K562 (cell line): Measurements from ENCODE around the gene FAM50A. TPM values are rescaled to one million over a fixed set of nuclear protein-coding genes. Genes with fewer than 3 reads are reported as not detected.

Source experiments
- CREB1 ChIP-seq, 2 experiments: sonication (generic) in 1 of 2; formaldehyde crosslinking in 1 of 2; IDR thresholded peaks; 2 replicates each; pipeline versions ENCODE4 v1.6.1 to v1.8.0; 2012 to 2022; ENCODE audit warnings: inconsistent platforms in 1 of 2, mild to moderate bottlenecking in 1 of 2, missing genetic modification reagents in 1 of 2, moderate library complexity in 1 of 2
- EWSR1 ChIP-seq: fragments of 450-650 bp; IDR thresholded peaks from 2 replicates; pipeline ENCODE4 v1.6.1; 2018; ENCODE audit warnings: borderline replicate concordance, mild to moderate bottlenecking, low read depth, moderate library complexity; ENCODE audit not compliant: partially characterized antibody
- FOXJ3 ChIP-seq: sonication (generic); formaldehyde crosslinking; IDR thresholded peaks from 2 replicates; pipeline ENCODE4 v1.4.0; 2020; ENCODE audit warnings: mild to moderate bottlenecking, missing genetic modification reagents
- ILF3 ChIP-seq: fragments of 450-650 bp; IDR thresholded peaks from 2 replicates; pipeline ENCODE4 v1.6.1; 2018; ENCODE audit warnings: antibody characterized with exemption, mild to moderate bottlenecking, moderate library complexity, borderline replicate concordance
- MTF1 ChIP-seq: fragments of 250-450 bp; sonication (Bioruptor Pico); IDR thresholded peaks from 2 replicates; pipeline ENCODE4 v1.9.0; 2021; ENCODE audit warnings: moderate library complexity, mild to moderate bottlenecking, inconsistent platforms, borderline replicate concordance
- NFIC ChIP-seq: fragments of 450-650 bp; IDR thresholded peaks from 2 replicates; pipeline ENCODE4 v1.6.1; 2017; ENCODE audit warnings: mild to moderate bottlenecking, inconsistent platforms
- PTTG1 ChIP-seq: fragments of 450-650 bp; IDR thresholded peaks from 2 replicates; pipeline ENCODE4 v1.6.1; 2016; ENCODE audit warnings: low read depth, mild to moderate bottlenecking, missing genetic modification characterization, missing compliant biosample characterization
- ZNF57 ChIP-seq: fragments of 450-650 bp; formaldehyde crosslinking; IDR thresholded peaks from 2 replicates; pipeline ENCODE4 v1.4.0; 2020; ENCODE audit warnings: mild to moderate bottlenecking, moderate library complexity
- polyA plus RNA-seq, 8 experiments: library from polyadenylated mRNA; depleted of rRNA in 4 of 8; stranded (reverse) in 5 of 8; unstranded in 3 of 8; fragments of >200 nt; fragmentation: Nextera tagmentation in 2 of 8; fragmentation: Illumina TruSeq in 1 of 8; extraction: Ambion mirVana in 2 of 8; extraction: Trizol in 1 of 8; gene quantifications; 2 replicates each; pipeline versions ENCODE4 v1.2.1 to v1.2.3, GENCODE V29; 2011 to 2014; ENCODE audit warnings: inconsistent platforms in 1 of 8, missing spikeins in 1 of 8
- total RNA-seq, 7 experiments: library from RNA; depleted of rRNA in 6 of 7; stranded (reverse); fragments of >200 nt in 6 of 7; fragmentation: Illumina TruSeq in 2 of 7; extraction: Trizol in 2 of 7; gene quantifications; 2 replicates each; pipeline versions ENCODE4 v1.2.1 to v1.2.3, GENCODE V29; 2011 to 2021; ENCODE audit warnings: low replicate concordance in 1 of 7
- TF ChIP-seq, protein P1 (sequence below): fragments of 250-450 bp; sonication (Bioruptor Pico); IDR thresholded peaks from 2 replicates; pipeline ENCODE4 v1.4.0; 2020
- TF ChIP-seq, protein P2 (sequence below): sonication (generic); formaldehyde crosslinking; IDR thresholded peaks from 2 replicates; pipeline ENCODE4 v1.5.0; 2020; ENCODE audit warnings: missing genetic modification reagents
- TF ChIP-seq, protein P3 (sequence below): sonication (generic); formaldehyde crosslinking; IDR thresholded peaks from 2 replicates; pipeline ENCODE4 v1.8.0; 2023; ENCODE audit warnings: mild to moderate bottlenecking, missing genetic modification reagents

Gene FAM50A
- total and polyA plus RNA-seq, 9 of the 15 experiments (the other 6 are each of a cell fraction or from before 2014, with no cell fraction given), result 4.4 to 114 (median 67.3) TPM

DNA sequence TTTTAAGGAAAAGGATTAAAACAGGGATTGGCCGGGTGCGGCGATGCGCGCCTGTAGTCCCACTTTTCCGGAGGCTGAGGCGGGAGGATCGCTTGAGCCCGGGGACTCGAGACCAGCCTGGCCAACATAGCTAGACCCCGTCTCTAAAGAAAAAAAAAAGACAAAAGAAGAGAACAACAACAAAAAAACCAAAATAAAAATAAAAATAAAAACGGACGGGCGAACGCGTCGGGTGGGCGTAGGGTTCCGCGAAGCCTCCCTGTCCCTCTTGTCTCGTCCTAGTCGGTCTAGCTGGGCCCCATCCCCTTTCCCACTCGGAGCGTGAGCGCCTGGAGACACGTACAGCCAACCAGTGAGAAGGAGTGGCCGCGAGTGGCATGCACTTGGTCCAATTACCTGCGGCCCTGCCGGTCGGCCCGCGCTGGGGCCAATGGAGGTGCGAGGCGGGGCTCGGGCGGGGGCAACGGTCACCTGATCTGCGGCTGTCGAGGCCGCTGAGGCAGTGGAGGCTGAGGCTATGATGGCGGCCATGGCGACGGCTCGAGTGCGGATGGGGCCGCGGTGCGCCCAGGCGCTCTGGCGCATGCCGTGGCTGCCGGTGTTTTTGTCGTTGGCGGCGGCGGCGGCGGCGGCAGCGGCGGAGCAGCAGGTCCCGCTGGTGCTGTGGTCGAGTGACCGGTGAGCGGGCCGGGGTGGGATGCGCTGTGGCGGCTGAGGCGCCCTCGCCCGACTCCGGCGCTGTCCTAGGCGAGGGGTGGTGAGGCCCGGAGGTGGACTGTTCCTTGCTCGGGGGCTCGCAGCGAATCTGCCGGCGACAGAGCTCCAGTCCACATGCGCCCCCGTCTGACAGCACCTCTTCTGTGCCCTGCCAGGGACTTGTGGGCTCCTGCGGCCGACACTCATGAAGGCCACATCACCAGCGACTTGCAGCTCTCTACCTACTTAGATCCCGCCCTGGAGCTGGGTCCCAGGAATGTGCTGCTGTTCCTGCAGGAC lies 15.5 kb upstream of the FAM50A start, which contains the start of gene ATP6AP1 (continued):
- no peak for TF ChIP-seq NFIC
- TF ChIP-seq EWSR1, result no peak
- TF ChIP-seq ILF3, result no peak
- TF ChIP-seq, protein P1, sequence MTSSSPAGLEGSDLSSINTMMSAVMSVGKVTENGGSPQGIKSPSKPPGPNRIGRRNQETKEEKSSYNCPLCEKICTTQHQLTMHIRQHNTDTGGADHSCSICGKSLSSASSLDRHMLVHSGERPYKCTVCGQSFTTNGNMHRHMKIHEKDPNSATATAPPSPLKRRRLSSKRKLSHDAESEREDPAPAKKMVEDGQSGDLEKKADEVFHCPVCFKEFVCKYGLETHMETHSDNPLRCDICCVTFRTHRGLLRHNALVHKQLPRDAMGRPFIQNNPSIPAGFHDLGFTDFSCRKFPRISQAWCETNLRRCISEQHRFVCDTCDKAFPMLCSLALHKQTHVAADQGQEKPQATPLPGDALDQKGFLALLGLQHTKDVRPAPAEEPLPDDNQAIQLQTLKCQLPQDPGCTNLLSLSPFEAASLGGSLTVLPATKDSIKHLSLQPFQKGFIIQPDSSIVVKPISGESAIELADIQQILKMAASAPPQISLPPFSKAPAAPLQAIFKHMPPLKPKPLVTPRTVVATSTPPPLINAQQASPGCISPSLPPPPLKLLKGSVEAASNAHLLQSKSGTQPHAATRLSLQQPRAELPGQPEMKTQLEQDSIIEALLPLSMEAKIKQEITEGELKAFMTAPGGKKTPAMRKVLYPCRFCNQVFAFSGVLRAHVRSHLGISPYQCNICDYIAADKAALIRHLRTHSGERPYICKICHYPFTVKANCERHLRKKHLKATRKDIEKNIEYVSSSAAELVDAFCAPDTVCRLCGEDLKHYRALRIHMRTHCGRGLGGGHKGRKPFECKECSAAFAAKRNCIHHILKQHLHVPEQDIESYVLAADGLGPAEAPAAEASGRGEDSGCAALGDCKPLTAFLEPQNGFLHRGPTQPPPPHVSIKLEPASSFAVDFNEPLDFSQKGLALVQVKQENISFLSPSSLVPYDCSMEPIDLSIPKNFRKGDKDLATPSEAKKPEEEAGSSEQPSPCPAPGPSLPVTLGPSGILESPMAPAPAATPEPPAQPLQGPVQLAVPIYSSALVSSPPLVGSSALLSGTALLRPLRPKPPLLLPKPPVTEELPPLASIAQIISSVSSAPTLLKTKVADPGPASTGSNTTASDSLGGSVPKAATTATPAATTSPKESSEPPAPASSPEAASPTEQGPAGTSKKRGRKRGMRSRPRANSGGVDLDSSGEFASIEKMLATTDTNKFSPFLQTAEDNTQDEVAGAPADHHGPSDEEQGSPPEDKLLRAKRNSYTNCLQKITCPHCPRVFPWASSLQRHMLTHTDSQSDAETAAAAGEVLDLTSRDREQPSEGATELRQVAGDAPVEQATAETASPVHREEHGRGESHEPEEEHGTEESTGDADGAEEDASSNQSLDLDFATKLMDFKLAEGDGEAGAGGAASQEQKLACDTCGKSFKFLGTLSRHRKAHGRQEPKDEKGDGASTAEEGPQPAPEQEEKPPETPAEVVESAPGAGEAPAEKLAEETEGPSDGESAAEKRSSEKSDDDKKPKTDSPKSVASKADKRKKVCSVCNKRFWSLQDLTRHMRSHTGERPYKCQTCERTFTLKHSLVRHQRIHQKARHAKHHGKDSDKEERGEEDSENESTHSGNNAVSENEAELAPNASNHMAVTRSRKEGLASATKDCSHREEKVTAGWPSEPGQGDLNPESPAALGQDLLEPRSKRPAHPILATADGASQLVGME, result no peak
- no peak for TF ChIP-seq ZNF57 (CRISPR knock-in tag)
- no peak for TF ChIP-seq PTTG1 (tag)
- TF ChIP-seq CREB1 (IDR thresholded peaks at IDR 0.05), result peak; percentile 39; the same call in 1 of the 2 replicates
- peak; percentile 74 for TF ChIP-seq CREB1 (CRISPR knock-in tag; IDR thresholded peaks at IDR 0.05)
- no peak for TF ChIP-seq FOXJ3
- TF ChIP-seq, protein P2, sequence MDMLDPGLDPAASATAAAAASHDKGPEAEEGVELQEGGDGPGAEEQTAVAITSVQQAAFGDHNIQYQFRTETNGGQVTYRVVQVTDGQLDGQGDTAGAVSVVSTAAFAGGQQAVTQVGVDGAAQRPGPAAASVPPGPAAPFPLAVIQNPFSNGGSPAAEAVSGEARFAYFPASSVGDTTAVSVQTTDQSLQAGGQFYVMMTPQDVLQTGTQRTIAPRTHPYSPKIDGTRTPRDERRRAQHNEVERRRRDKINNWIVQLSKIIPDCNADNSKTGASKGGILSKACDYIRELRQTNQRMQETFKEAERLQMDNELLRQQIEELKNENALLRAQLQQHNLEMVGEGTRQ (CRISPR knock-in tag), result peak; percentile 92
- TF ChIP-seq, protein P3, sequence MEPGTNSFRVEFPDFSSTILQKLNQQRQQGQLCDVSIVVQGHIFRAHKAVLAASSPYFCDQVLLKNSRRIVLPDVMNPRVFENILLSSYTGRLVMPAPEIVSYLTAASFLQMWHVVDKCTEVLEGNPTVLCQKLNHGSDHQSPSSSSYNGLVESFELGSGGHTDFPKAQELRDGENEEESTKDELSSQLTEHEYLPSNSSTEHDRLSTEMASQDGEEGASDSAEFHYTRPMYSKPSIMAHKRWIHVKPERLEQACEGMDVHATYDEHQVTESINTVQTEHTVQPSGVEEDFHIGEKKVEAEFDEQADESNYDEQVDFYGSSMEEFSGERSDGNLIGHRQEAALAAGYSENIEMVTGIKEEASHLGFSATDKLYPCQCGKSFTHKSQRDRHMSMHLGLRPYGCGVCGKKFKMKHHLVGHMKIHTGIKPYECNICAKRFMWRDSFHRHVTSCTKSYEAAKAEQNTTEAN (CRISPR knock-in tag), result no peak
- no peak for TF ChIP-seq MTF1 (CRISPR knock-in tag)
